Measurements from ENCODE around the gene LGALS9.

LGALS9 gene

DNA sequence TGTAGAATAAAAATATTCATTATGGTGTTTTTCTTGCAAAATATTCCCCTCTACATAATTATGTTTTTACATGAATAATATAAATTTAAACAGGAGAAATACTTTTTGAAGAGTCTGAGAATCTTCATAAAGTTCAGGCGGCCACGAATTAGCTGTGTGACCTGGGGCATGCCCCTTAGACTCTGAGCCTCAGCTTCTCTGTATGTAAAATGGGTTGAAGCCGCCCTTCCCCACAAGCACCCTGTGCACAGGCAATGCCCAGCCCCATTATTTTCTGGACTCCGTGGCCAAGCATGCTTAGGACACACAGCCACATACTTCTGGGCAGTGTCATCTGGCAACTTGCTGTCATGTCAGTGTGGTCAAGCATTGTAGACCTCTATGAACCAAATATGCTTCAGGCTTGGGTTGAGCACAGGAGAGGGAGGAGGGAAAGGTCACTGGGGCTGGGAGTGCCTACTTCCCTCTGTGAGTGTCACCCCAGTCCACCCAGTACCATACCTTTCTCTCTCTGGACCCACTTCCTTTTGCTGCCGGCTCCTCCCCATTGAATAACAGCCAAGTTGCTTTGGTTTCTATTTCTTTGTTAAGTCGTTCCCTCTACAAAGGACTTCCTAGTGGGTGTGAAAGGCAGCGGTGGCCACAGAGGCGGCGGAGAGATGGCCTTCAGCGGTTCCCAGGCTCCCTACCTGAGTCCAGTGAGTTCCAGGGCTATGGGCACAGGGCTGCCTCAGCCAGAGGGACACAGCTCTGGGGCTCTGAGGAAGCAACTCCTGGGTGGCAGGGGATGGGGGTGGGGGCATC, at the start of gene LGALS9:
TSS of gene LGALS9 (plus strand) at position 582 of the 804 bp plus-strand sequence. CDS start at position 660, 78 bp downstream.
- peak; percentile 14 for DNase-seq (ENCODE audit: low spot score)
- Mint-ChIP-seq H3K4me3 (peak within 1 kb of the TSS; percentile 95), H3K4me1 (ENCODE audit: low read depth) (peaks cover 52% of the 10 kb centered on the region), H3K9me3 (no peaks in the 10 kb centered on the region), H3K27me3 (ENCODE audit: low read depth) (no peaks in the 10 kb centered on the region), H3K27ac (peak within 1 kb of the TSS; percentile 90), H3K36me3 (ENCODE audit: low read depth) (peaks cover 25% of the 10 kb centered on the region)

GRCh38 chr17:27582696-27583095, 48.3 kb upstream of the LGALS9 start:
- no peaks in the 10 kb centered on the region for H3K27me3 Mint-ChIP-seq (ENCODE audit: low read depth)
- peaks cover 7% of the 10 kb centered on the region for H3K36me3 Mint-ChIP-seq (ENCODE audit: low read depth)
- H3K9me3 Mint-ChIP-seq, result no peaks in the 10 kb centered on the region
- no peak for DNase-seq (ENCODE audit: low spot score)
- no peak overlapping the region for H3K27ac Mint-ChIP-seq
- peaks cover 24% of the 10 kb centered on the region for H3K4me1 Mint-ChIP-seq (ENCODE audit: low read depth)
- H3K4me3 Mint-ChIP-seq, result no peak overlapping the region

GRCh38 chr17:27585153-27585681, 45.8 kb upstream of the LGALS9 start:
- no peak for DNase-seq (ENCODE audit: low spot score)
- Mint-ChIP-seq H3K36me3 (ENCODE audit: low read depth) (peaks cover 6% of the 10 kb centered on the region), H3K9me3 (no peaks in the 10 kb centered on the region), H3K4me3 (no peak overlapping the region), H3K27me3 (ENCODE audit: low read depth) (no peaks in the 10 kb centered on the region), H3K4me1 (ENCODE audit: low read depth) (peaks cover 8% of the 10 kb centered on the region), H3K27ac (no peak overlapping the region)

DNA sequence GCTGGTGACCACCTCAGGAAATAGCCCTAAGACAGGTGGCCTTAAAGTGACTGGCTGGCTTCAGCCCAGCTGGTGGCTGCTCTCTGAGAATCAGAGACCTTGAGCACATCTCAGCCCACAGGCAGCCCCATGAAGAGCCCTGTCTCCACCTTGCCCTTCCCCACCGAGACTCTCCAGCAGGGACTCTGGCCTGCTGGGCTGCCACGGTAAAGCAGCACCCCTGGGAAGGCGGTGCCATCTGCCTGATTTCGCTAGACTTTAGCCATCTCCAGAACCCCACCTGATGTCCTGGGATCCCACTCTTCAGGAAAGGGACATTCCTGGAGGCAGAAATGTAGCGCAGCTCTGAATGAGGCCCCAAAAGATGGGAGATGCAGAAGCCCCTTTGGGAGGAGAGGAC, 45.2 kb upstream of the LGALS9 start:
- H3K27me3 Mint-ChIP-seq (ENCODE audit: low read depth), result no peaks in the 10 kb centered on the region
- H3K36me3 Mint-ChIP-seq (ENCODE audit: low read depth), result peaks cover 5% of the 10 kb centered on the region
- peaks cover 8% of the 10 kb centered on the region for H3K4me1 Mint-ChIP-seq (ENCODE audit: low read depth)
- H3K4me3 Mint-ChIP-seq, result no peak overlapping the region
- no peak for DNase-seq (ENCODE audit: low spot score)
- no peaks in the 10 kb centered on the region for H3K9me3 Mint-ChIP-seq
- no peak overlapping the region for H3K27ac Mint-ChIP-seq

DNA sequence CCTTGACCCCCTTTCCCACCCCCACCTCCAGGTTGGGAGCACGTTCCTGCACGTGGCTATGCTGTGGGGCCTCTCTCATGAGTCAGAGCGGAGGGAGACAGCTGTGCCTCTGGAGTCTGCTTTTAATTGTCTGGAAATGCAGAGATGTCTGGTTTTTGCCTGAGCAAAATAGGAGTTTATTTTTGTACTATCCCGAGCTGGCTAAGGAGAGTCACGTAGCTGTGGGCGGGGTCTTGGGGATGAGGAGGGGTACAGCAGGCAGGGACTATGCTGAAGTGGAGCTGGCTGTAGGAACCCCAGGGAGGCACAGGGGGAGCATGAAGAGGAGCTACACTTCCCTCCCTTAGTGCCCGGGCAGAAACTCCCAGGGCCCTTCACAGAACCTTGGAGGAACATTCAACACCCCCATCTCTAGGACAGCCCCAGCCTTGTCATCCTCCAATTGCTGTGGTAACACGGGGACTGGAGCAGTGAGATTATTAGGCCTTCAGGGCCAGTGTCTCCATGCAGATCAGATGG, 44.7 kb upstream of the LGALS9 start:
- peaks cover 6% of the 10 kb centered on the region for H3K4me1 Mint-ChIP-seq (ENCODE audit: low read depth)
- no peaks in the 10 kb centered on the region for H3K27me3 Mint-ChIP-seq (ENCODE audit: low read depth)
- no peak for DNase-seq (ENCODE audit: low spot score)
- no peak overlapping the region for H3K27ac Mint-ChIP-seq
- no peaks in the 10 kb centered on the region for H3K9me3 Mint-ChIP-seq
- peaks cover 6% of the 10 kb centered on the region for H3K36me3 Mint-ChIP-seq (ENCODE audit: low read depth)
- H3K4me3 Mint-ChIP-seq, result no peak overlapping the region

DNA sequence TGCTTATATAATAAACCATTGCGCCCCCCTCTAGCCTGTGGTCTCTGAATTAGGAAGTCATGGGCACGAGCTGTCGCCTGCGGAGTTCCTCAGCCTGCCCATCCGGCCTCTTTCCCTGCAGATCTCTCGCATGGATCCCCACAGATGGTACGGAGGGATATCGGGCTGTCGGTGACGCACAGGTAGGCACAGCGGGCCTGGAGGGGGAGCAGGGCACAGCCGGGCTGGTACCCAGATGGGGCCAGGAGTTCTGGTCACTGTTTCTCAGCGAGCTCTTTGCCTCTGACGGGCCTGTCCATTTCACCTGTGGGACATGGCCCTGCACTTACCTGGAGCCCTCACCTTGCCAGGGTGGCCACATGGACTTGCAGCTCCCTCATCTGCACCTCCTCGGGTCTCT, 42.6 kb upstream of the LGALS9 start:
- H3K27ac Mint-ChIP-seq, result no peak overlapping the region
- no peaks in the 10 kb centered on the region for H3K9me3 Mint-ChIP-seq
- peaks cover 8% of the 10 kb centered on the region for H3K36me3 Mint-ChIP-seq (ENCODE audit: low read depth)
- H3K4me3 Mint-ChIP-seq, result no peak overlapping the region
- no peak for DNase-seq (ENCODE audit: low spot score)
- no peaks in the 10 kb centered on the region for H3K4me1 Mint-ChIP-seq (ENCODE audit: low read depth)
- no peaks in the 10 kb centered on the region for H3K27me3 Mint-ChIP-seq (ENCODE audit: low read depth)

DNA sequence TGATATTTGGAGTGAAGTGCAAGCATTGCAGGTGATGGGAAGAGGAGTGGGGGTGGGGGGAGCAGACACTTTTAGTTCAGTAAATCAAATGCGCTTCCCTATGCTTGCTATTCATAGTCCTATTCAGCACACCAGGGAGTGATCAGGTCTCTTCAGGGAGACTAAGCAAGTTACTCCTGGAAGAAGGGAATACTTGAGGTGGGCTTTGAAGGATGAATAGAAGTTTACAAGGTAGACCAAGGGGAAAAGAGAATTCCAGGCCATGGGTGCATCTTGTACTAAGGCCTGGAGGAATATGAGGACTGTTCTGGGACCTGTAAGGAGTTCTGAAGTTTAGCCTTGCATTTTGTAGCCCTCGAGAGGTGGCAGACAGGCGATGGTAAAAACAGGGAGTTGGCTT, 40.1 kb upstream of the LGALS9 start:
- Mint-ChIP-seq H3K9me3 (no peaks in the 10 kb centered on the region), H3K4me3 (no peak overlapping the region), H3K27ac (no peak overlapping the region), H3K36me3 (ENCODE audit: low read depth) (peaks cover 7% of the 10 kb centered on the region), H3K4me1 (ENCODE audit: low read depth) (peaks cover 4% of the 10 kb centered on the region), H3K27me3 (ENCODE audit: low read depth) (no peaks in the 10 kb centered on the region)
- DNase-seq (ENCODE audit: low spot score), result no peak

DNA sequence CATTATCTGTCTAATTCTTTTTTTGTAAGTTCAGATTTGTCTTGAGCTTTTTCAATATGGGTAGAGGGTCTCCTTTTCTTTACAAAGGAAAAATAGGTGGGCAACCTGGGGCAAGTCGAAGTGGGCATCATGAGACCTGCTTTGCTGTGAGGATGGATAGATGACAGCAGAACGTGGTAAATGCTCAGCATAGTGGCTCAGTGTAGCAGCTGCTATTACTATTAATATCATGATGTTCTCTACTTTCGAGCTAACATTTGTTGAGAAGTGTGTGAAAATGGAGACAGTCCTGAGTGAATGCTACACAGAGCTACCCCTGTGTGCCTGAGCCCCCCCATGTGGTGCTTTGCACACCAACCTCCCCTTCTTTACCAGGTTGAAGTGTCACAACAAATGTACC, 39.0 kb upstream of the LGALS9 start:
- Mint-ChIP-seq H3K36me3 (ENCODE audit: low read depth) (peaks cover 9% of the 10 kb centered on the region), H3K9me3 (no peaks in the 10 kb centered on the region), H3K4me1 (ENCODE audit: low read depth) (peaks cover 4% of the 10 kb centered on the region), H3K27ac (no peak overlapping the region), H3K4me3 (no peak overlapping the region), H3K27me3 (ENCODE audit: low read depth) (no peaks in the 10 kb centered on the region)
- DNase-seq (ENCODE audit: low spot score), result no peak

- H3K27ac Mint-ChIP-seq, result no peak overlapping the region
- H3K4me1 Mint-ChIP-seq (ENCODE audit: low read depth), result peaks cover 4% of the 10 kb centered on the region
- peaks cover 10% of the 10 kb centered on the region for H3K36me3 Mint-ChIP-seq (ENCODE audit: low read depth)
- H3K9me3 Mint-ChIP-seq, result no peaks in the 10 kb centered on the region
- no peak overlapping the region for H3K4me3 Mint-ChIP-seq
- DNase-seq (ENCODE audit: low spot score), result no peak
- H3K27me3 Mint-ChIP-seq (ENCODE audit: low read depth), result no peaks in the 10 kb centered on the region
These were observed 37.6 kb upstream of the LGALS9 start for GRCh38 chr17:27593232-27593856.

DNA sequence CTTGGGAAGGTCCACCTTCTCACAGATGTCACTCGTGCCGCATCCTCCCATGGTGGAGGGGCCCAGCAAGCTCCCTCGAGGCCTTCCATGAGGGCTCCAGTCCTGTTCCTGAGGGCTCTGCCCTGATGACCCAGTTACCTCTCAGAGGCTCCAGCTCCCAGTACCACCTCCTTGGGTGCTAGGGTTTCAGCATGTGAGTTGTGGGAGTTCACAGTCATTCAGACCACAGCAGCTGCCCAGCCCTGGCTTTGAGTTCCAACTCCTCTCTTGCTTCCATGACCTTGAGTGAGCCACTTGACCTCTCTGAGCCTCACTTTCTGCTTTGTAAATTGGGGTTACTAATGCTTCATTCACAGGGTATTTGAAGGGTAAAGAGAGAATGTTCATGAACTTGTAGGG, 37.1 kb upstream of the LGALS9 start:
- H3K9me3 Mint-ChIP-seq, result no peaks in the 10 kb centered on the region
- H3K4me3 Mint-ChIP-seq, result no peak overlapping the region
- H3K4me1 Mint-ChIP-seq (ENCODE audit: low read depth), result peaks cover 4% of the 10 kb centered on the region
- H3K27me3 Mint-ChIP-seq (ENCODE audit: low read depth), result no peaks in the 10 kb centered on the region
- H3K36me3 Mint-ChIP-seq (ENCODE audit: low read depth), result peaks cover 11% of the 10 kb centered on the region
- DNase-seq (ENCODE audit: low spot score), result no peak
- no peak overlapping the region for H3K27ac Mint-ChIP-seq

GRCh38 chr17:27595208-27595607, 35.8 kb upstream of the LGALS9 start:
- Mint-ChIP-seq H3K4me1 (ENCODE audit: low read depth) (peaks cover 5% of the 10 kb centered on the region), H3K4me3 (no peak overlapping the region), H3K27me3 (ENCODE audit: low read depth) (no peaks in the 10 kb centered on the region), H3K9me3 (no peaks in the 10 kb centered on the region), H3K36me3 (ENCODE audit: low read depth) (peaks cover 11% of the 10 kb centered on the region), H3K27ac (peak overlapping the region; percentile 45)
- no peak for DNase-seq (ENCODE audit: low spot score)

GRCh38 chr17:27596096-27596495, 34.9 kb upstream of the LGALS9 start:
- Mint-ChIP-seq H3K4me1 (ENCODE audit: low read depth) (peaks cover 5% of the 10 kb centered on the region), H3K9me3 (no peaks in the 10 kb centered on the region), H3K36me3 (ENCODE audit: low read depth) (peaks cover 11% of the 10 kb centered on the region), H3K4me3 (no peak overlapping the region), H3K27me3 (ENCODE audit: low read depth) (no peaks in the 10 kb centered on the region), H3K27ac (no peak overlapping the region)
- no peak for DNase-seq (ENCODE audit: low spot score)

GRCh38 chr17:27596566-27597187, 34.3 kb upstream of the LGALS9 start:
- DNase-seq (ENCODE audit: low spot score), result no peak
- H3K4me3 Mint-ChIP-seq, result no peak overlapping the region
- peaks cover 11% of the 10 kb centered on the region for H3K4me1 Mint-ChIP-seq (ENCODE audit: low read depth)
- no peaks in the 10 kb centered on the region for H3K27me3 Mint-ChIP-seq (ENCODE audit: low read depth)
- H3K9me3 Mint-ChIP-seq, result no peaks in the 10 kb centered on the region
- no peak overlapping the region for H3K27ac Mint-ChIP-seq
- peaks cover 14% of the 10 kb centered on the region for H3K36me3 Mint-ChIP-seq (ENCODE audit: low read depth)

- H3K36me3 Mint-ChIP-seq (ENCODE audit: low read depth), result peaks cover 14% of the 10 kb centered on the region
- H3K4me1 Mint-ChIP-seq (ENCODE audit: low read depth), result peaks cover 11% of the 10 kb centered on the region
- no peak for DNase-seq (ENCODE audit: low spot score)
- H3K27me3 Mint-ChIP-seq (ENCODE audit: low read depth), result no peaks in the 10 kb centered on the region
- no peak overlapping the region for H3K27ac Mint-ChIP-seq
- H3K9me3 Mint-ChIP-seq, result no peaks in the 10 kb centered on the region
- H3K4me3 Mint-ChIP-seq, result no peak overlapping the region
These were observed 33.8 kb upstream of the LGALS9 start for GRCh38 chr17:27597188-27597580.
